KOPT-K1 (cell line): Measurements from ENCODE around the gene PCSK1N.
"Not testable (repeated sequence)": the region's sequence is repeated elsewhere in the genome, so short reads cannot be mapped to it uniquely, and the experiment has no call there.

Experiments used
- H3K27ac ChIP-seq: fragments of 200-600 bp; sonication (generic); 2 replicates; pipeline ENCODE4 v1.5.1; 2016; ENCODE audit warnings: antibody characterized with exemption, mild to moderate bottlenecking, low read depth, low read length; ENCODE audit not compliant: poor library complexity, severe bottlenecking
- H3K36me3 ChIP-seq: fragments of 200-600 bp; sonication (generic); 2 replicates; pipeline ENCODE4 v1.5.1; 2017; ENCODE audit warnings: antibody characterized with exemption, mild to moderate bottlenecking, low read length, moderate library complexity; ENCODE audit not compliant: insufficient read depth
- H3K9me3 ChIP-seq: fragments of 200-600 bp; sonication (generic); 2 replicates; pipeline ENCODE4 v1.5.1; 2017; ENCODE audit warnings: antibody characterized with exemption, low read length, mild to moderate bottlenecking; ENCODE audit not compliant: insufficient read depth, poor library complexity, severe bottlenecking

PCSK1N gene

GRCh38 chrX:48835524-48836329 is at the start of gene PCSK1N:
PCSK1N (minus strand) TSS chrX:48835610; CDS start chrX:48835532, 78 bp downstream.
- no peaks in the 10 kb centered on the region for H3K9me3 ChIP-seq
- no peak within 1 kb of the TSS for H3K27ac ChIP-seq
- H3K36me3 ChIP-seq: no peaks in the 10 kb centered on the region

- no peak overlapping the region for H3K27ac ChIP-seq
- H3K9me3 ChIP-seq: no peaks in the 10 kb centered on the region
Observed at GRCh38 chrX:48883729-48884128, 48.3 kb upstream of the PCSK1N start.

GRCh38 chrX:48876944-48877343 is 41.5 kb upstream of the PCSK1N start:
- H3K27ac ChIP-seq, H3K36me3 ChIP-seq, H3K9me3 ChIP-seq: not testable (repeated sequence)

More at GRCh38 chrX:48883729-48884128, 48.3 kb upstream of the PCSK1N start:
- H3K36me3 ChIP-seq: no peaks in the 10 kb centered on the region

- not testable (repeated sequence) for H3K27ac ChIP-seq, H3K36me3 ChIP-seq, H3K9me3 ChIP-seq
Observed at GRCh38 chrX:48872017-48872416, 36.6 kb upstream of the PCSK1N start.

- no peak overlapping the region for H3K27ac ChIP-seq
- no peaks in the 10 kb centered on the region for H3K36me3 ChIP-seq
- H3K9me3 ChIP-seq: no peaks in the 10 kb centered on the region
Observed at GRCh38 chrX:48864210-48864609, 28.8 kb upstream of the PCSK1N start.

GRCh38 chrX:48854898-48855297 is 19.5 kb upstream of the PCSK1N start:
- peaks cover 19% of the 10 kb centered on the region for H3K9me3 ChIP-seq
- H3K36me3 ChIP-seq: no peaks in the 10 kb centered on the region
- H3K27ac ChIP-seq: no peak overlapping the region

GRCh38 chrX:48854121-48854804 is 18.9 kb upstream of the PCSK1N start:
- not testable (repeated sequence) for H3K27ac ChIP-seq, H3K36me3 ChIP-seq
- H3K9me3 ChIP-seq: peaks cover 19% of the 10 kb centered on the region

- H3K27ac ChIP-seq, H3K36me3 ChIP-seq: not testable (repeated sequence)
- peaks cover 19% of the 10 kb centered on the region for H3K9me3 ChIP-seq
Observed at GRCh38 chrX:48853494-48853893, 18.1 kb upstream of the PCSK1N start.

- Histone ChIP-seq H3K27ac (no peak overlapping the region), H3K9me3 (peaks cover 19% of the 10 kb centered on the region), H3K36me3 (no peaks in the 10 kb centered on the region)
Observed at GRCh38 chrX:48852857-48853256, 17.4 kb upstream of the PCSK1N start.

GRCh38 chrX:48848847-48849246 is 13.4 kb upstream of the PCSK1N start:
- Histone ChIP-seq H3K9me3 (peaks cover 18% of the 10 kb centered on the region), H3K27ac (no peak overlapping the region), H3K36me3 (no peaks in the 10 kb centered on the region)

GRCh38 chrX:48839686-48840085 is 4.3 kb upstream of the PCSK1N start:
- no peaks in the 10 kb centered on the region for H3K36me3 ChIP-seq
- no peak overlapping the region for H3K27ac ChIP-seq
- H3K9me3 ChIP-seq: no peaks in the 10 kb centered on the region

- H3K9me3 ChIP-seq: no peaks in the 10 kb centered on the region
- H3K36me3 ChIP-seq: no peaks in the 10 kb centered on the region
- no peak overlapping the region for H3K27ac ChIP-seq
Observed at GRCh38 chrX:48834383-48834709, 1.1 kb downstream of the PCSK1N start.

GRCh38 chrX:48833542-48834138 is 1.8 kb downstream of the PCSK1N start:
- no peak overlapping the region for H3K27ac ChIP-seq
- no peaks in the 10 kb centered on the region for H3K9me3 ChIP-seq
- no peaks in the 10 kb centered on the region for H3K36me3 ChIP-seq

GRCh38 chrX:48831909-48832291 is 3.5 kb downstream of the PCSK1N start:
- Histone ChIP-seq H3K27ac (no peak overlapping the region), H3K36me3 (no peaks in the 10 kb centered on the region), H3K9me3 (no peaks in the 10 kb centered on the region)

- Histone ChIP-seq H3K9me3 (no peaks in the 10 kb centered on the region), H3K36me3 (no peaks in the 10 kb centered on the region), H3K27ac (no peak overlapping the region)
Observed at GRCh38 chrX:48831136-48831908, 4.1 kb downstream of the PCSK1N start.
